LNCaP clone FGC (cell line): ENCODE results near the gene CCDC188.

Experiments
- DNase-seq: peaks from one replicate; pipeline ENCODE4 v3.0.0-alpha.2; 2011; ENCODE audit warnings: low read depth
- H3K4me3 ChIP-seq: 2 replicates; pipeline ENCODE4 v1.5.1; 2011; ENCODE audit warnings: mild to moderate bottlenecking, low read depth, low read length, control low read depth
- TF ChIP-seq, protein P1 (sequence below): IDR thresholded peaks from 2 replicates; pipeline ENCODE4 v1.5.1; 2012; ENCODE audit warnings: mild to moderate bottlenecking; ENCODE audit not compliant: control insufficient read depth, insufficient read depth; ENCODE audit errors: extremely low read depth

CCDC188 gene

DNA sequence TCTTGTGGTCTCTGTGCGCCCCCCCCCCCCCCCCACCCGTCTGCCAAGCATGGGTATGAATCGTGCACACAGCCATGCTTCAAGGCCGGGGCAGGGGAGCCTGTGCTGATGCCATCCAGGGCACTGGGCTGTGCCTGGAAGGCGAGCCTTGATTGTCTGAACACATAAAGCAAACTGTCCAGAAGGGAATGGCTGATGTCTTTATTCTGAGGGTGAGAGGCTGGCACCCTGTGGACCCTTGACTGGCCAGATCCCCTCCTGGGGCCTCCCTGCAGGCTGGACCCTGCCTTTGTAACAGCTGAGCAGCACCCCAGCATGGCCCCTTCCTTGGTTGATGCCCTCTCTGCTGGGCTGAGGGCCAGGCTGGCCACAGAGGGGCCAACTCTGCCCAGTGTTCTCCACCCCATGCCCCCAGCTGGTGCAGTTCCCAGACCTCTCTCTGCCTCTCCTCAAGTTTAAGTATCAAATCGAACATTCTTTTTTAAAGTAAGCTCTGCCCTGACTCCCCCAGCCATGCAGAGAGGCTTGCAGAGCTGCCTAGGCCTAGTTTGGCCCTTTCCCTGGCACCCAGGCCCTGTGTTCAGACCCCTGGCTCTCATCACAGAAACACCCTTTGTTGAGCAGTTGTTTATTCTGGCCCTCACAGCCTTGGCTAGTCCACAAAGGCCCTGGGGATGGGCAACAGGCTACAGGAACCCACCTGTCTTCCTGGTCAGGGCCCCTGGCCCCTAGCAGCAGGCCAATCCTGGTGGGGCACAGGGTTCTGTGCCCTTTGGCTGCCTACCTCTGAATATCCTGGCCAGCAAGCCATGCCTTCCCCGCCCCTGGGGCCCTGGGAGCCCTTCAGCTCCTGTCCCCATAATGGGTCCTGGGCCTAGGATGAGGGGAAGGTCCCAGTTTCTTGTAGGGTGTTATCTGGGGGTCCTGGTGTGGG is 38.9 kb downstream of the CCDC188 start:
- TF ChIP-seq, protein P1, sequence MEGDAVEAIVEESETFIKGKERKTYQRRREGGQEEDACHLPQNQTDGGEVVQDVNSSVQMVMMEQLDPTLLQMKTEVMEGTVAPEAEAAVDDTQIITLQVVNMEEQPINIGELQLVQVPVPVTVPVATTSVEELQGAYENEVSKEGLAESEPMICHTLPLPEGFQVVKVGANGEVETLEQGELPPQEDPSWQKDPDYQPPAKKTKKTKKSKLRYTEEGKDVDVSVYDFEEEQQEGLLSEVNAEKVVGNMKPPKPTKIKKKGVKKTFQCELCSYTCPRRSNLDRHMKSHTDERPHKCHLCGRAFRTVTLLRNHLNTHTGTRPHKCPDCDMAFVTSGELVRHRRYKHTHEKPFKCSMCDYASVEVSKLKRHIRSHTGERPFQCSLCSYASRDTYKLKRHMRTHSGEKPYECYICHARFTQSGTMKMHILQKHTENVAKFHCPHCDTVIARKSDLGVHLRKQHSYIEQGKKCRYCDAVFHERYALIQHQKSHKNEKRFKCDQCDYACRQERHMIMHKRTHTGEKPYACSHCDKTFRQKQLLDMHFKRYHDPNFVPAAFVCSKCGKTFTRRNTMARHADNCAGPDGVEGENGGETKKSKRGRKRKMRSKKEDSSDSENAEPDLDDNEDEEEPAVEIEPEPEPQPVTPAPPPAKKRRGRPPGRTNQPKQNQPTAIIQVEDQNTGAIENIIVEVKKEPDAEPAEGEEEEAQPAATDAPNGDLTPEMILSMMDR, result no peak
- H3K4me3 ChIP-seq, result no peak overlapping the region
- no peak for DNase-seq

DNA sequence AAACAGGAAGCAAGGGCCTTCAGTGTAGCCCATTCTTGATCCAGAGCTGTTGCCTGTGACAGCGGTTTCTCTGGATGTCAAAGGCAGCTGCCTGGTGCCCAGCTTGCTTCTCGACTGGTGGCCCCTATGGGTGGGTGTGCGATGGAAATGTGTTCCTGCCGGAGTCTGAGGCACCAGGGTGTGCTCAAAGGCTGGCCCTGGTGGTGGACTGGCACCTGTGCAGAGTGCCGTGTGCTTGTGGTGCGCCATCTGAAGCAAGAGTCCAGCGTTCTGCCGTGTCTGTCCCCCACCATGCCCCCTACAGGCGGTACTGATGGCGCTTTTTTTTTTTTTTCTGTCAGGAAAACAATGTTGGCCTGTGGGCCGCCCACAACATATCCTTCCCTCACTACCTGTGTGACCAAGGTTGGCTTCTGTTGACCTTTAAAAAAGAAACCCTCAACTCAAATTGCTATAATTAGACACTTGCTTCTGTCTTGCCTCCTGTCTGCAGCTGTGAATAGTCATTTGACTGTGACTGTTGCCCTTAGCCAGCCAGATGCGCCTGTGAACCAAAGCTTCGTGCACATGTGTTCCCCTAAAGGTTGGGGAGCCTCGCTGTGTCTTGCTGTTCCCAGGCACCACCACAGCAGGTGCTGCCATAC is 39.7 kb downstream of the CCDC188 start:
- no peak for DNase-seq
- TF ChIP-seq, protein P1, result 0 out of 2 replicates have a peak, but pooled peaks have one; percentile 0

DNA sequence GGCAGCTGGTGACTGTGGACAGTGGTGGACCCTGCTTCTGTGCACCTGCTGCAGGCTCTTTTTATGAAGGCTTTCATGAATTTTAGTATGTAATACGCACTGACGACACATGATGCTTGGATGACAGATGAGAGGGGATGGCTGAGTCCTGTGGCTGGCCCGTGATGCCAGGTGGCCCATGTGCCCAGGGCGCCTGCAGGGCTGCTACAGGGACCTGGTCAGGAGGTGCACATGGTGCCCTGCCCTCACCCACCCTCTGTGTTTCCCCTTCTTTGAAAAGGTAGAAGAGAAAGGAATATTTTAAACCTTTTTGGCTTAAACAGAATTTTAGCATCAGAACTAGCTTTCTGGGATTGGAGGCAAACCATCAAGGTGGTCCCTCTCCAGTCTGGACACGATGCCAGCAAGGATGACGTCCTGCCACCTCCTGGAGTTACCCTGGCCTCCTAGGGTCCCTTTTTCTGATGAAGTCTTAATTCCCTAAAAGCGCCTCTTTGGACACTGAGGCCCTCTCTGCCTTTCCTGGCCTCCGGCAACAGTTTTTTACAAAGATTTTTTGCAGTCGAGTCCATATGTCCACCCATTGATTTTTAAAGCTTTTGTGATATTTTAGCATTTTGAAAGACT is 40.4 kb downstream of the CCDC188 start:
- H3K4me3 ChIP-seq, result no peak overlapping the region
- TF ChIP-seq, protein P1, result no peak
- DNase-seq, result no peak

More for the DNA sequence above, 39.7 kb downstream of the CCDC188 start:
- H3K4me3 ChIP-seq, result no peak overlapping the region

DNA sequence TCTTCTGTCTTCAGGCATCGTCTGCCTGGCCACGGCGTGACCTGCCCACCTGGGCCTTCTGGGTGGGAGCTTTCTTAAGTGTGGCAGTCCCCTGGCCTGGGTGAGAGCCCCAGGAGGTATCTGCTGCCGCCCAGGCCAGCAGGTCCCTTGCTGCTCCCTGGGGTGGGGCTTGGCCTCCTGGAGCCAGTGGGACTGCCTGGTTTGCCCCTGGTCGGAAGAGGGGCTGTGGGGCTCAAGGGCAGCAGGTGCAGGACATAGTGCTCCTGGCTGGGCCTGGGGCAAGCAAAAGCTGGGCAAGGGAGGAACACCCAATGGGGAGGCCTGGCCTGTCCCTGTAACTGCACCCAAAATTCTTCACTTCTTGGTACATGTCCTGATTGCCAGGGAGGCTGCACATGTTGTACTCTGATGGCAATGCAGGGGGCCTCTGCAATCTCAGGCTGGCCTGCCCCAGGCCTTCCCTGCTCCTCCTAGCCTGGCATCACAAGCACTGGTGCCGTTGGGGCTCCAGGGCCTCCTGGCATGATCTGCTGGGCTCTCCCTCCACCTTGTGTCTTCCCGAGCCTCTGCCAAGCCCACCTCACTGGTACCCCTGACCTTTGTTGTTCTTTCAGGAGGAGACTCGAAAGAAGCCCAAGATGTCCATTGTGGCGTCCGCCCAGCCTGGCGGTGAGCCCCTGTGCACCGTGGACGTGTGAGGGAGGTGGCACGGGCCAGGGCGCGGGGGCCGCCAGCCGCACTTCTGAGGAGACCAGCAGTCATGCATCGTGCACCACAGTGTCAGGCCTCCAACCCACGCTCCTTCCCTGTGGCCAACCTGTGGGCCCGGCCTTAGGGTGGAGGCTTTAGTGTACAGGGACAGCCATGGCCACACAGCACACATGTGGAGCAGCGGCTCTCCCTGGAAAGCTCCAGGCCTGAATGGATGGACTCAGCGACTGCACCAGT is 41.2 kb downstream of the CCDC188 start:
- TF ChIP-seq, protein P1, result no peak
- no peak for DNase-seq
- H3K4me3 ChIP-seq, result no peak overlapping the region

DNA sequence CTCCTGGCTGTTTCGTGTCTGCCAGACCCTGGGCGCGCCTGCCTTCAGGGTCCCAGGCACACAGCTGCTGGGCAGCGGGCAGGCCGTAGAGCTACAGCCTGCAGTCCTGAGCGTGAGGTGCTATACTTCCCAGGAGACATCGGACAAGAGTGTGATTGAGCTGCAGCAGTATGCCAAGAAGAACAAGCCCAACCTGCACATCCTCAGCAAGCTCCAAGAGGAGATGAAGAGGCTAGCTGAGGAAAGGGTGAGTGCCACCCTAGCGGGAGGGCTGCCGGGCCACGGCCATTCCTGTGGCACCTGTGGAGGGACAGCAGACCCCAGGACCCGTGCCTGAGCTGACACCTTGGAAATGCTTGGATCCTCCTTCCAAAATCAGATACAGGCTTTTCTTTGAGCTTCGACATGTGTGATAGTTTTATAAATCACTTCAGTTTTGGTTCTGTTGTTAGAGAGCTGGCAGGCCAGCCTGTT is 42.1 kb downstream of the CCDC188 start:
- H3K4me3 ChIP-seq, result no peak overlapping the region
- no peak for DNase-seq
- TF ChIP-seq, protein P1, result no peak
